H9 (cell line): ENCODE results near the gene ARMH3. TPM values are rescaled to one million over a fixed set of nuclear protein-coding genes. Genes with fewer than 3 reads are reported as not detected.

Source experiments
- DNase-seq: peaks from one replicate; pipeline ENCODE4 v3.0.0-alpha.2; 2017
- H2AFZ ChIP-seq: one replicate; pipeline ENCODE4 v1.6.1; 2013; ENCODE audit warnings: mild to moderate bottlenecking, low read length, control low read depth, moderate library complexity
- H2AK5ac ChIP-seq: 2 replicates; pipeline ENCODE4 v1.6.1; 2013; ENCODE audit warnings: low read length, control low read depth, mixed read lengths; ENCODE audit not compliant: insufficient read length
- H2BK120ac ChIP-seq: one replicate; pipeline ENCODE4 v1.6.1; 2013; ENCODE audit warnings: low read depth, mild to moderate bottlenecking, low read length, control low read depth, inconsistent platforms; ENCODE audit not compliant: poor library complexity, severe bottlenecking
- H2BK12ac ChIP-seq: 2 replicates; pipeline ENCODE4 v1.6.1; 2013; ENCODE audit warnings: low read length, control low read depth, mixed read lengths, low read depth; ENCODE audit not compliant: insufficient read length
- H2BK15ac ChIP-seq: 2 replicates; pipeline ENCODE4 v1.6.1; 2013; ENCODE audit warnings: low read depth, low read length, control low read depth
- H2BK20ac ChIP-seq: one replicate; pipeline ENCODE4 v1.6.1; 2013; ENCODE audit warnings: low read depth, mild to moderate bottlenecking, low read length, control low read depth, inconsistent platforms; ENCODE audit not compliant: poor library complexity, severe bottlenecking
- H2BK5ac ChIP-seq: 2 replicates; pipeline ENCODE4 v1.6.1; 2013; ENCODE audit warnings: low read length, control low read depth, mixed read lengths; ENCODE audit not compliant: insufficient read length
- H3K14ac ChIP-seq: 2 replicates; pipeline ENCODE4 v1.6.1; 2013; ENCODE audit warnings: low read length, control low read depth; ENCODE audit not compliant: insufficient read depth
- H3K18ac ChIP-seq: 2 replicates; pipeline ENCODE4 v1.6.1; 2013; ENCODE audit warnings: low read depth, mild to moderate bottlenecking, mixed read lengths, low read length, control low read depth; ENCODE audit not compliant: insufficient read length
- H3K23ac ChIP-seq: 2 replicates; pipeline ENCODE4 v1.6.1; 2013; ENCODE audit warnings: low read length, control low read depth, mixed read lengths, low read depth; ENCODE audit not compliant: insufficient read length
- H3K23me2 ChIP-seq: 2 replicates; pipeline ENCODE4 v1.6.1; 2013; ENCODE audit warnings: low read depth, mild to moderate bottlenecking, mixed read lengths, low read length, control low read depth; ENCODE audit not compliant: insufficient read length, poor library complexity, severe bottlenecking
- H3K27ac ChIP-seq: 2 replicates; pipeline ENCODE4 v1.5.1; 2013; ENCODE audit warnings: low read length, control low read depth, mixed read lengths, low read depth; ENCODE audit not compliant: insufficient read length
- H3K27me3 ChIP-seq: 2 replicates; pipeline ENCODE4 v1.6.1; 2013; ENCODE audit warnings: low read length, control low read depth, inconsistent platforms; ENCODE audit not compliant: insufficient read depth
- H3K4ac ChIP-seq: 2 replicates; pipeline ENCODE4 v1.6.1; 2013; ENCODE audit warnings: low read depth, mild to moderate bottlenecking, control low read depth, inconsistent platforms, low read length, moderate library complexity
- H3K4me1 ChIP-seq: 2 replicates; pipeline ENCODE4 v1.6.1; 2013; ENCODE audit warnings: low read length, control low read depth, inconsistent platforms; ENCODE audit not compliant: insufficient read depth
- H3K4me2 ChIP-seq: 2 replicates; pipeline ENCODE4 v1.6.1; 2013; ENCODE audit warnings: low read length, control low read depth, mixed read lengths; ENCODE audit not compliant: insufficient read length, insufficient read depth
- H3K56ac ChIP-seq: 2 replicates; pipeline ENCODE4 v1.6.1; 2013; ENCODE audit warnings: low read depth, mild to moderate bottlenecking, mixed read lengths, low read length, control low read depth; ENCODE audit not compliant: insufficient read length
- H3K79me1 ChIP-seq: 2 replicates; pipeline ENCODE4 v1.6.1; 2013; ENCODE audit warnings: low read depth, mild to moderate bottlenecking, moderate library complexity, low read length, control low read depth, inconsistent platforms; ENCODE audit not compliant: insufficient read depth, poor library complexity, severe bottlenecking
- H3K79me2 ChIP-seq: 2 replicates; pipeline ENCODE4 v1.6.1; 2013; ENCODE audit warnings: low read length, control low read depth, inconsistent platforms; ENCODE audit not compliant: insufficient read depth
- H3K9ac ChIP-seq: 2 replicates; pipeline ENCODE4 v1.6.1; 2013; ENCODE audit warnings: low read length, control low read depth, mixed read lengths; ENCODE audit not compliant: insufficient read length; ENCODE audit errors: extremely low read depth
- H3K9me3 ChIP-seq: one replicate; pipeline ENCODE4 v1.6.1; 2013; ENCODE audit warnings: low read depth, low read length, inconsistent platforms; ENCODE audit not compliant: control insufficient read depth
- H3T11ph ChIP-seq: one replicate; pipeline ENCODE4 v1.6.1; 2013; ENCODE audit warnings: mild to moderate bottlenecking, low read length, control low read depth, inconsistent platforms
- H4K20me1 ChIP-seq: one replicate; pipeline ENCODE4 v1.6.1; 2013; ENCODE audit not compliant: control insufficient read depth, insufficient read length, insufficient read depth
- H4K5ac ChIP-seq: 2 replicates; pipeline ENCODE4 v1.6.1; 2013; ENCODE audit warnings: low read depth, mild to moderate bottlenecking, mixed read lengths, low read length, control low read depth; ENCODE audit not compliant: insufficient read length
- H4K8ac ChIP-seq: replicated peaks from 2 replicates; pipeline ENCODE4 v1.6.1; 2013; ENCODE audit warnings: low read length, control low read depth, mixed read lengths, low read depth; ENCODE audit not compliant: insufficient read length
- H4K91ac ChIP-seq: 2 replicates; pipeline ENCODE4 v1.6.1; 2013; ENCODE audit warnings: low read depth, mild to moderate bottlenecking, moderate library complexity, mixed read lengths, low read length, control low read depth; ENCODE audit not compliant: insufficient read length
- H3K27ac Mint-ChIP-seq, 3 experiments: 2 replicates in 2 of 3; 3 replicates in 1 of 3; pipeline ENCODE4 v1.8.0; 2020 to 2021; ENCODE audit warnings: mixed read lengths in 3 of 3, mild to moderate bottlenecking in 1 of 3, moderate library complexity in 1 of 3
- H3K27me3 Mint-ChIP-seq: 2 replicates; pipeline ENCODE4 v1.8.0; 2021; ENCODE audit warnings: low read depth, mild to moderate bottlenecking, moderate library complexity, mixed read lengths
- H3K36me3 Mint-ChIP-seq, 3 experiments: 2 replicates in 2 of 3; 3 replicates in 1 of 3; pipeline ENCODE4 v1.8.0; 2020 to 2021; ENCODE audit warnings: low read depth in 3 of 3, mixed read lengths in 3 of 3; ENCODE audit not compliant: insufficient read depth in 1 of 3
- H3K4me1 Mint-ChIP-seq, 2 experiments: 2 replicates each; pipeline ENCODE4 v1.8.0; 2020; ENCODE audit warnings: mixed read lengths in 2 of 2
- H3K4me3 Mint-ChIP-seq, 2 experiments: 2 replicates in 1 of 2; 3 replicates in 1 of 2; pipeline ENCODE4 v1.8.0; 2020 to 2021; ENCODE audit warnings: mild to moderate bottlenecking in 2 of 2, mixed read lengths in 2 of 2, moderate library complexity in 1 of 2
- H3K9me3 Mint-ChIP-seq, 2 experiments: 2 replicates in 1 of 2; 3 replicates in 1 of 2; pipeline ENCODE4 v1.8.0; 2020; ENCODE audit warnings: mild to moderate bottlenecking in 2 of 2, mixed read lengths in 2 of 2, moderate library complexity in 1 of 2
- WGBS: extraction: QIAGEN DNeasy Blood & Tissue Kit; methylation state at CpG from one replicate; pipeline ENCODE4 v1.1.7; 2013; ENCODE audit warnings: missing lambda C conversion rate, low lambda C conversion rate, mixed read lengths; ENCODE audit not compliant: insufficient read length; ENCODE audit errors: extremely low coverage; 5-methylcytosine and 5-hydroxymethylcytosine counted together
- total RNA-seq: library from RNA; stranded (reverse); gene quantifications from 2 replicates; pipeline ENCODE4 v1.2.1, GENCODE V29; 2021
- TF ChIP-seq, protein P1 (sequence below): fragments of 200-600 bp; sonication (generic); conservative IDR thresholded peaks from 3 replicates; pipeline ENCODE4 v1.8.0; 2021; ENCODE audit warnings: antibody characterized with exemption, mild to moderate bottlenecking

Gene ARMH3
- total RNA-seq, 1 experiment from 2014 or later, result 20.4 TPM

DNA sequence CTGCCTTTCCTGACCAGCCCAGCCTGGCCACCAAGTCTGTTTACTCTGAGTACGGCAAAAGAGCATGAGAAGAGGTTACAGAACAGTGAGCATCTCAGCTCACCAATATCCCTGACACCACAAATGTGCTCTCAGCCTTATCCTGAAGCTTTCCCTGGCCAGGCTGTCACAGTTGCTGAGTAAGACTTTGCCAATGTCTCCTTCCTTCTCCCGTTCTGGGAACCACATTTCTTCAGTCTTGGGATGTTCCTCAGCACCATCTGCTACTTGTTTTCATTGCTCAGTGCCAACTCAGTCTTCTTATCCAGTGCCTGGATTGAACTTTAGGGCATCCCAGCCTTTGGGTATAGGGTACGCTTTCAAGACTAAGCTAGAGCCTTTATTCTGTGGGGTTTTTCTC lies 205.2 kb downstream of the ARMH3 start:
- Histone ChIP-seq H4K91ac (no peak overlapping the region), H3K4me2 (no peak overlapping the region), H3K4me1 (no peaks in the 10 kb centered on the region), H2AFZ (no peak overlapping the region), H2BK12ac (no peak overlapping the region), H2BK15ac (no peak overlapping the region), H3K27me3 (no peaks in the 10 kb centered on the region), H4K20me1 (no peaks in the 10 kb centered on the region), H2BK20ac (no peak overlapping the region), H4K5ac (no peak overlapping the region), H2AK5ac (no peak overlapping the region), H3K9ac (no peak overlapping the region), H3K23me2 (no peaks in the 10 kb centered on the region), H3K23ac (no peak overlapping the region), H3K27ac (no peak overlapping the region), H2BK5ac (no peak overlapping the region), H3K79me2 (no peaks in the 10 kb centered on the region), H3K14ac (no peak overlapping the region), H2BK120ac (no peak overlapping the region), H3T11ph (no peak overlapping the region), H3K56ac (no peak overlapping the region), H3K79me1 (no peaks in the 10 kb centered on the region), H3K18ac (no peak overlapping the region), H4K8ac (no peak overlapping the region), H3K4ac (no peak overlapping the region), H3K9me3 (no peaks in the 10 kb centered on the region)
- Mint-ChIP-seq H3K36me3 (peaks cover 0 to 4% (median 0%) of the 10 kb centered on the region in 3 experiments; a peak in 1 of 7 replicates), H3K9me3 (no peaks in the 10 kb centered on the region), H3K27ac (no peak overlapping the region), H3K27me3 (no peaks in the 10 kb centered on the region; the same call in 1 of the 2 replicates), H3K4me3 (no peak overlapping the region), H3K4me1 (peaks cover 16 to 26% of the 10 kb centered on the region in 2 experiments)
- TF ChIP-seq, protein P1, sequence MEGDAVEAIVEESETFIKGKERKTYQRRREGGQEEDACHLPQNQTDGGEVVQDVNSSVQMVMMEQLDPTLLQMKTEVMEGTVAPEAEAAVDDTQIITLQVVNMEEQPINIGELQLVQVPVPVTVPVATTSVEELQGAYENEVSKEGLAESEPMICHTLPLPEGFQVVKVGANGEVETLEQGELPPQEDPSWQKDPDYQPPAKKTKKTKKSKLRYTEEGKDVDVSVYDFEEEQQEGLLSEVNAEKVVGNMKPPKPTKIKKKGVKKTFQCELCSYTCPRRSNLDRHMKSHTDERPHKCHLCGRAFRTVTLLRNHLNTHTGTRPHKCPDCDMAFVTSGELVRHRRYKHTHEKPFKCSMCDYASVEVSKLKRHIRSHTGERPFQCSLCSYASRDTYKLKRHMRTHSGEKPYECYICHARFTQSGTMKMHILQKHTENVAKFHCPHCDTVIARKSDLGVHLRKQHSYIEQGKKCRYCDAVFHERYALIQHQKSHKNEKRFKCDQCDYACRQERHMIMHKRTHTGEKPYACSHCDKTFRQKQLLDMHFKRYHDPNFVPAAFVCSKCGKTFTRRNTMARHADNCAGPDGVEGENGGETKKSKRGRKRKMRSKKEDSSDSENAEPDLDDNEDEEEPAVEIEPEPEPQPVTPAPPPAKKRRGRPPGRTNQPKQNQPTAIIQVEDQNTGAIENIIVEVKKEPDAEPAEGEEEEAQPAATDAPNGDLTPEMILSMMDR, result no peak
- DNase-seq, result no peak
- WGBS, result no CpG with 5 or more reads among the region's 3 CpGs
